Stimulated activated CD4-positive, alpha-beta T cell treated with anti-CD3 and anti-CD28 coated beads, Interleukin-4, amount 100 ng/mL, for 1 hour (primary cell): Measurements from ENCODE around the gene TJP2.
"Not testable (repeated sequence)": the region's sequence is repeated elsewhere in the genome, so short reads cannot be mapped to it uniquely, and the experiment has no call there.

Experiments used
- DNase-seq: peaks from one replicate; pipeline ENCODE4 v3.0.0-alpha.2; 2020

TJP2 gene

DNA sequence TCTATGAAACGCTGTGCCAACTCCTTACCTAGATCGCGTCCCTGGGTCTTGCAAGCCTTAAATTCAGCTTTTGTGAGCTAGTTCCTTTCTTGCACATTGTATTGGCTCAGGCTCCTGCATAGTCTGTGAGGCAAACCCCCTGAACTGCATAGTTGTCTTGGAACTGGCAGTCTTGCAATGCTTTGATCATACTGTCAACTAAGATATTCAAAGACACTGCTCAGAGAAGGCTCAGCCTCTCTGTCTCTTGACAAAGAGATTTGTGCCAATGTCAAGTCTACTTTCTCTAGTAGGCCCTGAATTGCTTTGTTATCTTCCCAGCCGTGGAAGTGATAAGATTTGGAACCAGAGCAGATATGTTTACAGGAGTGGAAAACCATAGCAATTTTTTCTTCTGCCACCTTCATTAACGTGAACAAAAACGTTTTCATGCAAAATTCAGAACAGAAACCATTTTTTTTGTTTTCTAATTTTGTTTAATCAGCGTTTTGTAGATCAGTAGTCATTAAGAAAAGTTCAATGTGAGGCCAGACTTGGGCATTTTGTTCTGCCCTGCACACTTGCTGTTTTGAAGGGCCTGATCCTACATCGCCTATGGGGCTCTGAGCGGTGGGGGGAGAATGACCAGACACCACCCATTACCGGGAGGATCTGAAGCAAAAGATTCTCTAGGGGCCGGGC is 123.4 kb downstream of the TJP2 start:
- no peak for DNase-seq

DNA sequence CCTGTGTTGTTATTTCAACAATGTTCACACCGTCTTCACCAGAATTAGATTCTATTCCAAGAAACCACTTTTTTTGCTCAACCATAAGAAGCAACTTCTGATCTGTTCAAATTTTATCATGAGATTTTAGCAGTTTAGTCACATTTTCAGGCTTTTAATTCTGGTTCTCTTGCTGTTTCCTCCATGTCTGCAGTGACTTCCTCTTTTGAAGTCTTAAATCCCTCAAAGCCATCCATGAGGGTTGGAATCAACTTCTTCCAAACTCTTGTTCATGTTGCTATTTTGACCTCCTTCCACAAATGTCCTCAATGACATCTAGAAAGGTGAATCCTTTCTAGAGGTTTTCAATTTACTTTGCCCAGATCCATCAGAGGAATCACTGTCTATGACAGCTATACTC is 125.2 kb downstream of the TJP2 start:
- DNase-seq, result no peak

DNA sequence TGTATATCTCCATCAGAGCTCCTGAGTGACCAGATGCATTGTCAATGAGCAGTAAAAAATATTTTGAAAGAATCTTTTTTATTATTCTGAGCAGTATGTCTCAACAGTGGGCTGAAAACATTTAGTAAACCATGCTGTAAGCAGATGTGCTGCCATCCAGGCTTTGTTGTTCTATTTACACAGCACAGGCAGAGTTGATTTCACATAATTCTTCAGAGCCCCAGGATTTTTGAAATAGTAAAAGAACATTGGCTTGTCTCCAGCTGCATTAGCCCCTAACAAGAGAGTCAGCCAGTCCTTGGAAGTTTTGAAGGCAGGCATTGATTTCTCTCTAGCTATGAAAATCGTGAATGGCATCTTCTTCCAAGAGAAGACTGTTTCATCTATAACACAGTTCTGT is 125.7 kb downstream of the TJP2 start:
- DNase-seq, result no peak

DNA sequence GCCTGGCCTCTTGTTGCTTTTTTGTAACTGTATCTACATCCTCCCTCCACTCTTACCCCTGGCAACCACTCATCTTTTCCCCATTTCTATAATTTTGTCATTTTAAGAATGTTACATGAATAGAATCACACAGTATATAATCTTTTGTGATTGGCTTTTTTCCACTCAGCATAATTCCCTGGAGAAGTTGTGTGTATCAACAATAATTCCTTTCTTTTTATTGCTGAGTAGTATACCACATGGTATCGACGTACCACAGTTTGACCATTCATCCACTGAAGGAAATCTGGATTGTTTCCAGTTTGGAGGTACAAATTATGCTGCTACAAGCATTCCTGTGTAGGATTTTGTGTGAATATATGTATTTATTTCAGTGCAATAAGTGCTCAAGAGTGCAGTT is 129.3 kb downstream of the TJP2 start:
- no peak for DNase-seq

DNA sequence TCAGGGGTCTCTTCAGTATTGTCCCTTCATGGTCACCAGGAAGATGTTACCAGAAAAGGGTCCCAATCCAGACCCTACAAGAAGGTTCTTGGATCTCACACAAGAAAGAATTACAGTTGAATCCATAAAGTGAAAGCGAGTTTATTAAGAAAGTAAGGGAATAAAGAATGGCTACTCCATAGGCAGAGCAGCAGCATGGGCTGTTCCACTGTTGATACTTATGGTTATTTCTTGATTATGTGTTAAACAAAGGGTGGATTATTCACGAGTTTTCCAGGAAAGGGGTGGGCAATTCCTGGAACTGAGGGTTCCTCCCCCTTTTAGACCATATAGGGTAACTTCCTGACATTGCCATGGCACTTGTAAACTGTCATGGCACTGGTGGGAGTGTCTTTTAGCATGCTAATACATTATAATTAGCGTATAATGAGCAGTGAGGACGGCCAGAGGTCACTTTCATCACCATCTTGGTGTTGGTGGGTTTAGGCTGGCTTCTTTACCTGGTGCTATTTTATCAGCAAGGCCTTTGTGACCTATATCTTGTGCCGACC is 132.9 kb downstream of the TJP2 start:
- not testable (repeated sequence) for DNase-seq

DNA sequence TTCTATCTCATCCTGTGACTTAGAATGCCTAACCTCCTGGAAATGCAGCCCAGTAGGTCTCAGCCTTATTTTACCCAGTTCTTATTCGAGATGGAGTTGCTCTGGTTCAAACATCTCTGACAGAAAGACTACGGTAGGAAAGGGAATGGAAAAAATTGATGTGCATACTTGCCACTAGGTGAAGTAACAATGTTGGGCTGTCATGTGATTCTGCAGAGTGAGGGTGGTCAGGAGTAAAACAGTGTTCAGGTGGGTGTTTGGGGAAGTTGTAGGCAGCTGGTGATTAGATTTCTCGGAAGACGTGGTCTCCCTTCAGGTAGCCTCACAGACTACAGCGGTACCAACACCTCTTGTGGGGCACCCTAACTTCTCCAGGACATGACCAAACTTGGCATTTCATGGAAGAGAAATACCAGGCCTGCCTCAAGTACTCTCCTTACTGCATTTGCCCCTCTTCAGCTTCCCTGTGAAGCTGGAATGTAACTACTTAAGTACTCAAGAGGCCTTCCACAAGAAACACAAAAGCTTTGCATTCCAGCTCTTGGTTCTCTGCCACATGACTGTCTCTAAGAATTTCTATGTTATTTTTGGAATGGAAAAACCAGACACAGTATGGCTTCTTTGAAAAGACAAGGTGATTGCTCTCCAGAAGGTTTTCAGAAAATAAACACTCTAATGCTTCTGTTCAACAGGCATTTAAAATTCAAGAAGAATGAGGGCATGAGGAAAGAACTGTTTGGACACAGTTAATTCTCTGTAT is 133.5 kb downstream of the TJP2 start:
- DNase-seq, result no peak

DNA sequence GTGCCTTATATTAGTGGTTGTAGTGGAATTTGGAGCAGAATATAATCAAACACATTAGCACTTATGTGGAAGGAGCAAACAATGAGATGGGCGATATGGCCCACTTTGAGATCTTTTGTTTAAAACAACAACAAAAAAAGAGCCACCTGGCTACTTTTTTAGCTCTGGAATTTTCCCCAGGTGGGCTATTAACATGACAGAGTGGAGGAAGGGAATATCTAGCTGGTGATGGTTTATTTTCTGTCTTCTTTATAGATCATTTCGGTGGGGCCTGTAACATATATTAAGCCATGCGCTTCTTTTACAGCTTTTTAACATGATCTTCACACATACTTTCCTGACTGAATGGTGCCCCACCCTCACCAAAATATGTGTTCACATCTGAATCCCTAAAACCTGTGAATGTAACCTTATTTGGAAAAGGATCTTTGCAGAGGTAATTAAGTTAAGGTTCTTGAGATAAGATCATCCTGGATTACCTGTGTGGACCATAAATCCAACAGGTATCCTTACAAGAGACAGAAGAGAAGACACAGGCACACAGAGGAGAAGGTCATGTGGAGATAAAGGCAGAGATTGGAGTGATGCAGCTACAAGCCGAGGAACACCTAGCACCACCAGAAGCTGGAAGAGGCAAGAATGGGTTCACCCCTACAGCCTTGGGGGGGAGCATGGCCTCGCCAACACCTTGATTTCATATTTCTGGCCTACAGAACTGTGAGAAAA is 134.3 kb downstream of the TJP2 start:
- no peak for DNase-seq

DNA sequence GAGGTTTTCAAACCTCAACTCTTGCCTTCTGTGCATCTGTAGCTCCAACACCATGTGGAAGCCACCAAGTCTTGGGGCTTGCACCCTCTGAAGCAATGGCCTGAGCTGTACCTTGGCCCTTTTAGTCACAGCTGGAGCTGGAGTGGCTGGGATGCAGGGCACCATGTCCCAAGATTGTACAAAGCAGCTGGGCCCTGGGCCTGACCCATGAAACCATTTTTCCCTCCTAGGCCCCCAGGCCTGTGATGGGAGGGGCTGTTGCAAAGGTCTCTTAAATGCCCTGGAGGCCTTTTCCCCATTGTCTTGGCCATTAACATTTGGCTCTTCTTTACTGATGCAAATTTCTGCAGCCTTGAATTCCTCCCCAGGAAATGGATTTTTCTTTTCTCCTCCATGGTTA is 139.1 kb downstream of the TJP2 start:
- DNase-seq, result no peak

DNA sequence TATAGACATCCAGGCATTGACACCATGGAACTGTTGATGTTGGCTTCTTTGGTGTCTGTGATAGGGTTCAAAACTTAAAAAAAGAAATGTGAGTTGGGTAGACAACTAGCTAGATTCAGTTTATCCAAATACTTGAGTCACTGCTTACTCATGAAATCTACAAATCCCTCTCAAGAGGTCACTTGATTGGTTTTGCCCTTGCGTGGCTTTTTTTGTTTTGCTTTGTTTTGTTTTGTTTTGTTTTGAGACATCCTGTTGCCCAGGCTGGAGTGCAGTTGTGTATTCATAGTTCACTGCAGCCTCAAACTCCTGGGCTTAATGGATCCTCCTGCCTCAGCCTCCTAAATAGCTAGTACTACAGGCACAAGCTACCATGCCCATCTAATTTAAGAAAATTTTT is 140.5 kb downstream of the TJP2 start:
- DNase-seq, result no peak

DNA sequence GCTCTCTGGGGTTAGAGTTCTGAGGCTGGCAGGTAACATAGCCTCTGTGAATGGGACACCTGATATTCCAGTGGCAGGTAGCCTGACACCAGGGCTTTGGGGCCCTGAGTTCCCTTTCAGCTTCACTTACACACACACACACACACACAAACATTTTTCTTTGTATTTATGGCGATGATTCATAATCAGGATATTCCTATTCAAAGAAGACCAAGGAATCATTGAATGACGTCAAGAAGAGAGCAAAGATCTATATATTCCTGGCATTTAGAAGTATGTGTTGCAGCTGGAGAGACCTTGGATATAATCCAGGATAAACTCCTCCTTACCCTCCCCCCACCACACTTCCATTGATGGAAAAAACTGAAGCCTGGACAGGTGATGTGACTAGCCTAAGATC is 143.0 kb downstream of the TJP2 start:
- no peak for DNase-seq

DNA sequence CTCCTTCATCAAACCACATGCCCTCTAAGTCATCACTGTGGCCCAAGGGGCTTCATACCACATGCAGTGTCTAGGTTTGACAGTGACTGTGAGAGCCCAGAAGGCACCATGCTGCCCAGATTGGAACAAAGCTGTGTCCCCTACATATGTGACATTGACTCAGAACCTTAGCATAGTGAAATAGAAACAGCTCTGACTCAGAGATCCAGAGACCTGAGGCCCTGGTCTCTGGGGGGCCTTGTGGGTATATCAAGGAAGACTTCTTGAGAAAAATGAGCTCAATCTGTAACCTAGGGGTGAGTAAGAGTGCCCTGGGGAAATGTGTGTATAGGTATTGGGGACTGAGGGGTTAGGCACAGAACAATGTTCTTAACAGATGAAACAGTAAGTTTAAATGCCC is 143.8 kb downstream of the TJP2 start:
- DNase-seq, result no peak

DNA sequence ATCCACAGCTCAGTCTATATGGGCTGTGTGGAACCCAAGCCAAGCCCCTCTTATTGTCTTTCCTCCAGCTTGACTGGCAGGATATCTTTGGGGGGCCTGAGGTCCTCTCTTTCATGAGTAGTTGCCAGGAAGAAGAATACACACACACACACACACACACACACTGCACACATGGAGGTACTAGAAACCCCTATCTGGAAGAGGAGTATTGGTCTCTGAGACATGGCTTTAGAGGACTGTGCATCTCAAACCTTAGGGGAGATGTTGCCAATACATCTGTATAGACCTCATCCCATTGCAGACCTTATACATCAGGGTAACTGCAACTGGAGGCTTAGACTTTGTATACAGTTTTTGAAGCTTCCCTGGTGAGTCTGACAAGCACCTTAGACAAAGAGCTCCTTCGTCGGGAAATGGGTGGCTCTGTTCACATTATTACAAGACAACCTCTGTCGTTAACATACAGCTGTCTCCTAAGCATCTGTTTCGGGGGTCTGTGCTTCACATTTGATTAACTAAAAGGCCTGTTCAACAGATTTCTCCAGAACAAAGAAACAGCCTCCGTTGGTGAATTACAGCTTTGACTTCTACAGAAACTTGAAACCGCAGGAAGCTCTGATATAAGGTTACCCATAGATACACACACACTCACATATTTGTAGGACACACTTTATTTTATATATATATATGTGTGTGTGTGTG is 145.4 kb downstream of the TJP2 start:
- no peak for DNase-seq

DNA sequence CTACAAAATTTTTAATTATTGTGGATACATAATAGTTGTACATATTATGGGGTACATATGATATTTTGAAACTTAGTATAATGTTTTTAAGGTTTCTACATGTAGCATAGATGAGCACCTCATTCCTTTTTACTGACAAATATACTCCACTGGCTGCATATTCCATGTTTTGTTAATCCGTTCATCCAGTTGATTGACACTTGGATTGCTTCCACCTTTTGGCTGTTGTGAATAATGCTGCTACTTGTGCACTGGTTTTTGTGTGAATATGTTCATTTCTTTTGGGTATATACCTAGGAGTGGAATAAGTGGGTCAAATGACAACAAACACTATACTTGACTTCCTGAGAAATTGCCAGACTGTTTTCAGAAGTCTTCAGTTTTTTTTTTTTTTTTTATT is 148.2 kb downstream of the TJP2 start:
- no peak for DNase-seq

DNA sequence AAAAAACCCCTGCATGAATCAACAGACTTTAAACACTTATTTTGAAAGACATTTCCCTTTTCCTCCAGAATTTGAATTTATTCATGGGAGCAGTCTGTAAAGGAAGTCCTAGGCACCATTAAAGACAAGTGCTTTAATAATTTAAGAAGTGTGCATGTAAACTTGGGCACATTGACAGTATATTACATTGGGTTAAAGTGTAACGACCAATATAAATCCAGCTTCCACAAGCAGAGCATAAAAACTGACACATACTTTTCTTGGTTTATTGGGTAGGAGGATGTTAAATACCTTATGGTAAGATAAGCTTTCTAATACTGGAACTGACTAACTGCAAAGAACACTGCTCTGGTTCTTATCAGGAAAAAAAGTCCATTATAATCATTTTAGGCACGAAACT is 149.8 kb downstream of the TJP2 start:
- no peak for DNase-seq
